HUES64 (cell line): ENCODE measurements around the gene ARHGEF7.

Source experiments
- H3K27ac ChIP-seq: 2 replicates; pipeline ENCODE4 v1.7.0; 2013; ENCODE audit warnings: low read depth, low read length, inconsistent platforms
- H3K27me3 ChIP-seq: 2 replicates; pipeline ENCODE4 v1.6.1; 2013; ENCODE audit warnings: mild to moderate bottlenecking, low read length; ENCODE audit not compliant: insufficient read depth
- H3K36me3 ChIP-seq: 2 replicates; pipeline ENCODE4 v1.6.1; 2013; ENCODE audit warnings: mild to moderate bottlenecking, low read length; ENCODE audit not compliant: insufficient read depth
- H3K4me1 ChIP-seq: 2 replicates; pipeline ENCODE4 v1.6.1; 2013; ENCODE audit warnings: mild to moderate bottlenecking, low read length, moderate library complexity; ENCODE audit not compliant: insufficient read depth
- H3K4me3 ChIP-seq: 2 replicates; pipeline ENCODE4 v1.5.1; 2013; ENCODE audit warnings: mild to moderate bottlenecking, low read length, moderate library complexity
- H3K9ac ChIP-seq: 2 replicates; pipeline ENCODE4 v1.6.1; 2013; ENCODE audit warnings: mild to moderate bottlenecking, low read depth, low read length
- H3K9me3 ChIP-seq: 2 replicates; pipeline ENCODE4 v1.6.1; 2013; ENCODE audit warnings: low read depth, low read length; ENCODE audit not compliant: insufficient read depth
- WGBS: fragments of 150-250, 120-280 bp; methylation state at CpG from one replicate; pipeline ENCODE4 v1.1.7; 2013; ENCODE audit warnings: missing lambda C conversion rate; 5-methylcytosine and 5-hydroxymethylcytosine counted together

The ARHGEF7 gene

DNA sequence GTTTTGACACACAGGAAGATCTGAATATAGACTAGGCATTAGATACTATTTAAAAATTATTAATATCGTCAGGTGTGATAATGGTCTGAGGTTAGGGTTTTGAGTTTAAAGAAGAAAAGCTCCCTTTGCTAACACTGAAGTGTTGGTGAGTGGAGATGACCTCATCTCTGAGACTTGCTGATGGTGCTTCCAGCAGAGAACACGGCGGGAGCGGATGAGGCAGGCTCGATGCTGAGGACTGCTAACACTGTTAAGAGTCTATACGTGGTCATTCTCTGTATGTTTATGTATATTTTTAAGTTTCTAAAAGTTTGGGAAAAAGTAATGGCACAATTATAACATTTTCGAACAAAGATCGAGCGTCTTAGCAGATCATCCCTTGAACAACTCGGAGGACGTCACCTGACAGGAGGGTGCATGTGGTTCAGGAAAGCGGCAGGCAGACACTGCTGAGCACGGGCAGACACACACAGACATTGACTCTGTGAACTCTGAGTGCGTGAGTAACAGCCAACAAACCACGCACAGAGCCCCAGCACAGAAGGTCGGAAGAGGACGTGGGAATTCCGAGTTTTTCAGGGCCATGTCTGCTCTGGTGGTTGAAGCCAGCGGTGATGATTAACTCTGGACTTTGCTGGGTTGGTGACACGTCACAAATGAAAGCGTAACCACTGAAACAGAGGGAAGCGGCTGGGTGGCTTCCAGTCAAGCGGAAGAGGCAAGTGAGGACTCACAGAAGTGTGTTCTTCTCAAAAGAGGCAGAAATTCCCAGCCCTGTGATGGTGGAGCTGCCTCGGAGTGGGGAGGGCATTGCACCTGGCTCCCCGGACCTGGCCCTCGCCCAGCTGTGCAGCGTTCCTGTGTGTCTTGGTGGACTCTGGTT is 113.4 kb downstream of the ARHGEF7 start:
- peaks cover 6% of the 10 kb centered on the region for H3K36me3 ChIP-seq
- no peaks in the 10 kb centered on the region for H3K27me3 ChIP-seq
- 78% methylated on average over 27 of the region's 27 CpGs for WGBS
- H3K9me3 ChIP-seq: no peaks in the 10 kb centered on the region
- H3K4me3 ChIP-seq: no peak overlapping the region
- H3K9ac ChIP-seq: no peak overlapping the region
- H3K27ac ChIP-seq: no peak overlapping the region
- H3K4me1 ChIP-seq: peaks cover 11% of the 10 kb centered on the region; the same call in 1 of the 2 replicates

DNA sequence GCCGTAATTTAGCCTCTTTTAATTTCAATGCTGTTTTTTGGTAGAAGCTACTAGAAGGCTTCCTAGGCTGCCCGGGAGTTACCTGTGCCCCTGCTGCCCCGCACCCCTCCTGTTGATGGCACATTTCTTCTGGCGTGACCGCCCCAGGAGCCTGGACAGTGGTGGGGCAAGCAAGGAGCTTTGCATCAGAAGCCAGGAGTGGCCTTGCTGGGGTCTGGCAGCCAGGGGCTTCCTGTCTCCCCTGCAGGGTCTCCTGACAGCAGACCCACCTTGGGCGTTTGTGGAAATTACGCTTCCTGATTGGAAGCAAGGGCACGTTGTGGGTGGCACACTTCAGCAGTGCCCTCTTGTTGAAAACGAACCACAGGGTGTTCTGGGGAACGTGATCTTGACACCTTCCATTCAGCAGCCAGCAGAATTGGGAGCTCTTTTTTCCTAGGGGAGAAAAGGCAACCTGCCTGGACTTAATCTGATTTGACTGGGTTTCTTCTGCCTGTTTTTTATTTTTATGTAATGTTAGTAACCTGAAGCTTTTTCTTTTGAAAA is 115.3 kb downstream of the ARHGEF7 start:
- no peaks in the 10 kb centered on the region for H3K9me3 ChIP-seq
- peaks cover 21% of the 10 kb centered on the region for H3K36me3 ChIP-seq
- H3K4me1 ChIP-seq: peaks cover 11% of the 10 kb centered on the region; the same call in 1 of the 2 replicates
- no peak overlapping the region; the same call in 1 of the 2 replicates for H3K27ac ChIP-seq
- 91% methylated on average over 10 of the region's 10 CpGs for WGBS
- no peak overlapping the region for H3K4me3 ChIP-seq
- no peak overlapping the region for H3K9ac ChIP-seq
- no peaks in the 10 kb centered on the region for H3K27me3 ChIP-seq

DNA sequence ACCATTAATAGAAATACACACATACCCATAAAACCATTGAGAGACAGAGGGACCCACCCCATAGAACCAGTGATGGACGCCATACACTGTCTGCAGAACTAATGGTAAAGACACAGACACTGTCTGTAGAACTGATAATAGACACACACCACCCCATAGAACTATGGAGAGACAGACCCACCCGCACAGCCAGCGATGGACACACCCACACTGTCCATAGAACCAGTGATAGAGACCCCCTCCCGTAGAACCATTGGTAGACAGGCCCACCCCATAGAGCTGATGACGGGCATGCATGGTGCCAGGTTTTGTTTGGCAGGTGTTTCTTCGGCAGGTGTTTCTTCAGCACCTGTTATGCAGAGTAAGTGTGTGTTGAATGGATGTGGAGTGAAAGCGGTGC is 117.1 kb downstream of the ARHGEF7 start:
- peaks cover 11% of the 10 kb centered on the region; the same call in 1 of the 2 replicates for H3K4me1 ChIP-seq
- H3K36me3 ChIP-seq: peaks cover 21% of the 10 kb centered on the region
- no peaks in the 10 kb centered on the region for H3K9me3 ChIP-seq
- no peak overlapping the region for H3K4me3 ChIP-seq
- no peak overlapping the region for H3K9ac ChIP-seq
- 97% methylated on average over 7 of the region's 7 CpGs for WGBS
- no peak overlapping the region for H3K27ac ChIP-seq
- H3K27me3 ChIP-seq: no peaks in the 10 kb centered on the region

DNA sequence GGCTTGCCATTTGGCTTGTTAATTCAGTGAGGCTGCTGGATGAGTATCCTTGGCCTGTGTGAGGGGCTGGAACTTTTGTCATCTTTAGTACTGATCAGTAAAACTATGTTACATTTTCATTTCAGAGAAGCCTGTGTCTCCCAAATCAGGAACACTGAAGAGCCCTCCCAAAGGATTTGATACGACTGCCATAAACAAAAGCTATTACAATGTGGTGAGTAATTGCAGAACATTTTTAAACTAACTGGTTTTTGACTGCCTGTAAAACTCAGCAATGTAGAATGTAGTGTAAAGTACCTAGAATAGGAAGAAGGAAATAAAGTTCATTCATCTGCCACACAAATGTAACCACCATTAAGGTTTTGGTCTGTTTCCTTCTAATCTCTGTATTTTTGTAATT is 118.0 kb downstream of the ARHGEF7 start:
- Histone ChIP-seq H3K9ac (no peak overlapping the region), H3K9me3 (no peaks in the 10 kb centered on the region), H3K4me1 (peaks cover 6% of the 10 kb centered on the region; the same call in 1 of the 2 replicates), H3K4me3 (no peak overlapping the region), H3K27me3 (no peaks in the 10 kb centered on the region), H3K36me3 (peaks cover 21% of the 10 kb centered on the region), H3K27ac (no peak overlapping the region)
- 100% methylated on average over 1 of the region's 1 CpG for WGBS

DNA sequence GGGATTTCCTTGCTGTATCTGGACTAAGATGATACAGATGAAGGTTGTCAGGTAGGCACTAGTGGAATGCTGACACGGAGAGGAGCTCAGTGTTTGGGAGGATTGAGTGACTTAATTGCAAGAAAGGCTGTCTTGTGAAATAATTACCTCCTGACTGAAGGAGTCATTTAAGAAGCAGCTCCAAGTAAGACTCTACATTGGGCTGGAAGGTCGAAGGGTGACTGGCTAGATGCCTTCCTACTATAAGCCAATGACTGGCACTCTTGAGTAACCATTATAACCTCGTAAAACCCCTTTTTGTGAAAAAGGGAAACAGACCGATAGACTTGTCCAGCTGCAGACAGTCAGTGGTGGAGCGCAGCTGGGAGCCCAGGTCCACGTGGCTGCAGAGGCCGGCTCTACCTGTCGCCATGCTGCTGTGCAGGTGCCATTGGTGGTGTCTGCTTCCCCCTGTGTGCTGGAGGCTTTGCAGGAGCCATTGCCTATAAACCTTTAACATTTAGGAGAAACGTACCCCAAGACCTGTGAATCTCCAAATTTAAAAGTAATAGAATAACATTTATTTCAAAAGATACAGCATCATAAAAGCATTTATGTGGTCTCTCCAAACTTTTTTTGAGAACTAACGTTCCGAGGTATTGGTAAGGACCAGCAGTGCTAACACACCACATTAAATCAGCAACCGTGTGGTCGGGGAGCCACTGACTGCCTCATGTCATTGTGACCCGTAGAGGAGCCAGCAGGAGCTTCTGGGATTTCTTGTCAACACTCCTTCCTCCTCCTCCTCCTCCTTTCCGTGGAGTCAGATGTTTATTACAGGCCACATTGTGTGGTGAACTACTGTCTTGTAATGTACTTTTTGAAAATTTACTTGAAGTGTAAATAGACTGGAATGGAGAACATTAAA is 124.9 kb downstream of the ARHGEF7 start:
- H3K36me3 ChIP-seq: peaks cover 26% of the 10 kb centered on the region
- WGBS: 86% methylated on average over 14 of the region's 15 CpGs

DNA sequence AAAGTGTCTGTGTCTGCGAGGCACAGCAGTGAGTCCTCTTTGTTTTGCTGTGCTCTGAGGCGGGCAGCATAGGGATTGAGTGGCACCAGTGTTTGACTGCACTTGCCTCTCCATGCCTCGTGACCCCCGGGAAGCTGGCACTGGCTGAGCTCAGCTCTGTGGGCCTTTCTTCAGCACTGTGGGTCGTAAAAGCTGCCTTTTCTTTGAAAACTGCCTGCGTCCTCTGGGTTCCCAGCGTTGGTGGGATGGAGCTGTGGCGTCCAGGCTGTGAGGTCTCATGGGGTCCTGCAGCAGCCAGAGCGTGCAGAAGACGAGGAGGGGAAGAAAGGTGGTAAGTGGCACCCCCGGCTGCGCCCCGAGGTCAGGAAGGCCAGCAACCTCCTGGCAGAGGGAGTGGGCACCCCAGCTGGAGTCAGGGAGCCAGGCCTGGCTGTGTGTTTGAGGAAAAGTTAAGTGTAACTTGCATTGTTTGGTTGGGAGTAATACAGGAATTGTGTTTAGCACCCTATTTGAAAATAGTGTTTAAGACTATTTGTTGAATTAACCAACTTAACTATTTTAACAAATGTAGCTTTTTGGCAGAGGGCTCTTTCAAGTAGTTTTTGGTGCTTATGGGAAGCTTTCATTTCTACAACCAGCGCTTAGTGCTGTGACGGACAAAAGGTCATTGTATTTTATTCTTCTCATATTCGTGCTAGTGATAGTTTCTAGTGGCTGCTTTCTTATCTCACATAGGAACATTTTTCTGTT is 126.1 kb downstream of the ARHGEF7 start:
- H3K27me3 ChIP-seq: no peaks in the 10 kb centered on the region
- 79% methylated on average over 16 of the region's 16 CpGs for WGBS
- peaks cover 11% of the 10 kb centered on the region; the same call in 1 of the 2 replicates for H3K4me1 ChIP-seq
- no peaks in the 10 kb centered on the region for H3K9me3 ChIP-seq
- no peak overlapping the region for H3K4me3 ChIP-seq
- peaks cover 37% of the 10 kb centered on the region for H3K36me3 ChIP-seq
- H3K9ac ChIP-seq: no peak overlapping the region
- no peak overlapping the region for H3K27ac ChIP-seq

More for the DNA sequence above, 124.9 kb downstream of the ARHGEF7 start:
- Histone ChIP-seq H3K9me3 (no peaks in the 10 kb centered on the region), H3K27me3 (no peaks in the 10 kb centered on the region), H3K4me1 (peaks cover 11% of the 10 kb centered on the region; the same call in 1 of the 2 replicates), H3K4me3 (no peak overlapping the region), H3K27ac (no peak overlapping the region), H3K9ac (no peak overlapping the region)

DNA sequence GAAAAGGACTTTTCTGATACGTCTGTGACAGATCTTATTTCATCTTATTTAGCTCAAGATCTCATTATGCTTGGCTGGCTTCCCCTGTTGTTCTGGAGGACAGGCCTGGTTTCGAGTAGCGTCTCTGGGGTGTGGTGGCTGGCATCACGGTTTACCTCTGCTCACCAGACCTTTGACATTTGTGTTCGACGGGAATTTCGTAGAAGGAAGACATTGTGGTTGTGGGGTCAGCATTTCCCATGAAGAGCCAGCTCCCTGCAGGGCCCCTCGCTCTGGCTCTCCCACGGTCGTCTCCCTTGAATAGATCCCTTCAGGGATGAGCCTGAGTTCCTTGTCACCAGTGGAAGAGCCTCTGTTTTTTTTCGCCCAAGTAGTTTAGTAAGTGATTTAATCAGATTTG is 126.8 kb downstream of the ARHGEF7 start:
- no peak overlapping the region for H3K9ac ChIP-seq
- H3K27ac ChIP-seq: no peak overlapping the region
- H3K27me3 ChIP-seq: no peaks in the 10 kb centered on the region
- no peak overlapping the region for H3K4me3 ChIP-seq
- peaks cover 44% of the 10 kb centered on the region for H3K36me3 ChIP-seq
- WGBS: 92% methylated on average over 11 of the region's 11 CpGs
- H3K4me1 ChIP-seq: peaks cover 11% of the 10 kb centered on the region; the same call in 1 of the 2 replicates
- H3K9me3 ChIP-seq: no peaks in the 10 kb centered on the region

DNA sequence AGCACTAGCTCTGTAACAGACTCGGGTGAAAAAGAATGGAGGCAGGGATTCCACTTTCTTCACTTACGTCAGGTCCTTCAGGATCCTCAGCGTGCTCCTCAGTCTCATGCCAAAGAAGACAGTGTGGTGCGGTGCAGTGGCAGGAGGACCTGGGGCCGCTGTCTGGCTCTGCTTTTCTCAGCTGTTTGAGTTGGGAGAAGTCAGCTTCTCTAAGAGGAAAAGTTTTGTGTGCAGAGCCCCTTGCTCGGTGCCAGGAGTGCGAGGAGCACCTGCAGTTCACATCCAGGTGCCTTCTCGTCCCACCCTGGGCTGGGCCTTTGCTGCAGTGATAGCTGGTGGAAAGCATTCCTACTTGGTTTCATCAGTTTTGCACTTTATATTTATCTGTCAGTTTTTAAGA is 127.5 kb downstream of the ARHGEF7 start:
- H3K27me3 ChIP-seq: no peaks in the 10 kb centered on the region
- H3K9me3 ChIP-seq: no peaks in the 10 kb centered on the region
- peaks cover 47% of the 10 kb centered on the region for H3K36me3 ChIP-seq
- no peak overlapping the region for H3K4me3 ChIP-seq
- H3K4me1 ChIP-seq: peaks cover 11% of the 10 kb centered on the region; the same call in 1 of the 2 replicates
- no peak overlapping the region for H3K9ac ChIP-seq
- no peak overlapping the region for H3K27ac ChIP-seq
- WGBS: 95% methylated on average over 8 of the region's 8 CpGs

DNA sequence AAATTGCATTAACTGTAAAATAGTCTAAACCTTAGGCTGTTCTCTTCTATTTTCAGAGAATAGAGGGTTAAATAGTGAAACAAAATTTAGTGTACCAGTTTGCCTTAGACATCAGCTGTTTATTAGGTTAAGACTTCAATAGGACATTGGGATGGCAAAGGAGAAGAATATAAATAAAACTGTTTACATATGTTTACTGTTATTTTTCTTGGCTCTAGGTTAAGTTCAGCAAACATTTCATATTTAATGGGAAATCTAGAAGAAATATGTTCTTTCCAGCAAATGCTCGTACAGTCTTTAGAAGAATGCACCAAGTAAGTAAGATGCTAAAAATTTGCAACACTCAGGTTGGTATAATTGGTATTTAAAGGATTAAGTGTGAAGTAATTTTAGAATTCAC is 128.9 kb downstream of the ARHGEF7 start:
- H3K4me1 ChIP-seq: peaks cover 11% of the 10 kb centered on the region; the same call in 1 of the 2 replicates
- no peaks in the 10 kb centered on the region for H3K9me3 ChIP-seq
- no peak overlapping the region for H3K27ac ChIP-seq
- H3K27me3 ChIP-seq: no peaks in the 10 kb centered on the region
- peaks cover 57% of the 10 kb centered on the region for H3K36me3 ChIP-seq
- WGBS: 95% methylated on average over 1 of the region's 1 CpG
- no peak overlapping the region for H3K4me3 ChIP-seq
- H3K9ac ChIP-seq: no peak overlapping the region

DNA sequence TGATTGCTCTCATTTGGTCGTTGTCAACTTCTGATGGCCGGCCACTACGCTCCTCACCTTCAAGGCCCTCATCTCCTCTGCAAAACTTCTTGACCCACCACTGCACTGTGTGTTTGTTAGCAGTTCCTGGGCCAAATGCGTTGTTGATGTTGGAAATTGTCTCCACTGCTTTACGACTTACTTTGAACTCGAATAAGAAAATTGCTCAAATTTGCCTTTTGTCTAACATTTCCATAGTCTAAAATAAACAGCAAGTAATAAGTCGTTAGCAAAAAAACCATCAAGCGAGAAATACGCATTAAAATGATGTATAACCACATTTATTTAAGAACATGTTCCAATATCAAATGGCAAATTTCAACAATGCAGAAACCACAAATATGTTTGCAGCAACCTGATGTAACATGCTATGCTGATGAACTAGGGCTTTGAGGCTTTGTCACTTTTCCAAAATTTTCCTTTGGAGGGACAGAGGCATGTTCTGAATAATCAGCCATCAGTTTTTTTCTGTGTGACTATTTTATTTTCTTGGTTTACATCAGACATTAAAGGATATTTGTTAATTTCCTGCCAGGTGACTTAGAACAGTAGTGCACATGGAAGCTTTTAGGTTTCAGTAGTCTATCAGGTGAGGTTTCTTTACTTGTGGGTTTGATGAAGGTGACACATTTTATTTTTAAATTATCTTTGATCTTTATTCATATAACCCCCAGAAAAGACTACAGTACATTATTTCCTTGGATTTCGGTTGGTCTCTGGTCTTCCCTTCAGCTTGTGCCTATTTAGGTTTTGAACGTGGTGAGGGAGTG is 130.7 kb downstream of the ARHGEF7 start:
- Histone ChIP-seq H3K36me3 (peaks cover 53% of the 10 kb centered on the region), H3K27ac (no peak overlapping the region), H3K4me3 (no peak overlapping the region), H3K9me3 (no peaks in the 10 kb centered on the region), H3K27me3 (no peaks in the 10 kb centered on the region), H3K4me1 (peaks cover 8% of the 10 kb centered on the region; the same call in 1 of the 2 replicates), H3K9ac (no peak overlapping the region)
- 96% methylated on average over 11 of the region's 11 CpGs for WGBS
